K562 (cell line): ENCODE results near the gene PTPN1. TPM values are rescaled to one million over a fixed set of nuclear protein-coding genes. Genes with fewer than 3 reads are reported as not detected.

Source experiments
- BHLHE40 ChIP-seq: IDR thresholded peaks from 2 replicates; pipeline ENCODE4 v1.6.1; 2011; ENCODE audit warnings: low read length, improper control_type of control experiment
- KLF6 ChIP-seq: fragments of 250-450 bp; sonication (Bioruptor Pico); IDR thresholded peaks from 2 replicates; pipeline ENCODE4 v1.4.0; 2020; ENCODE audit warnings: mild to moderate bottlenecking, moderate library complexity, borderline replicate concordance
- NCOA1 ChIP-seq: fragments of 450-650 bp; IDR thresholded peaks from 2 replicates; pipeline ENCODE4 v1.6.1; 2016; ENCODE audit warnings: low read depth
- ZNF263 ChIP-seq: sonication (generic); formaldehyde crosslinking; IDR thresholded peaks from 2 replicates; pipeline ENCODE4 v1.8.0; 2022; ENCODE audit warnings: mild to moderate bottlenecking, missing genetic modification reagents, borderline replicate concordance
- ZNF644 ChIP-seq: fragments of 200-800 bp; sonication (Bioruptor generic); IDR thresholded peaks from 2 replicates; pipeline ENCODE4 v1.6.1; 2016; ENCODE audit warnings: low read depth, missing genetic modification characterization, missing compliant biosample characterization
- polyA plus RNA-seq, 8 experiments: library from polyadenylated mRNA; depleted of rRNA in 4 of 8; stranded (reverse) in 5 of 8; unstranded in 3 of 8; fragments of >200 nt; fragmentation: Nextera tagmentation in 2 of 8; fragmentation: Illumina TruSeq in 1 of 8; extraction: Ambion mirVana in 2 of 8; extraction: Trizol in 1 of 8; gene quantifications; 2 replicates each; pipeline versions ENCODE4 v1.2.1 to v1.2.3, GENCODE V29; 2011 to 2014; ENCODE audit warnings: inconsistent platforms in 1 of 8, missing spikeins in 1 of 8
- total RNA-seq, 7 experiments: library from RNA; depleted of rRNA in 6 of 7; stranded (reverse); fragments of >200 nt in 6 of 7; fragmentation: Illumina TruSeq in 2 of 7; extraction: Trizol in 2 of 7; gene quantifications; 2 replicates each; pipeline versions ENCODE4 v1.2.1 to v1.2.3, GENCODE V29; 2011 to 2021; ENCODE audit warnings: low replicate concordance in 1 of 7
- TF ChIP-seq, protein P1 (sequence below): sonication (generic); formaldehyde crosslinking; IDR thresholded peaks from 2 replicates; pipeline ENCODE4 v1.8.0; 2022; ENCODE audit warnings: mild to moderate bottlenecking, missing genetic modification reagents
- TF ChIP-seq, protein P2 (sequence below): fragments of 250-450 bp; sonication (Bioruptor Pico); IDR thresholded peaks from 2 replicates; pipeline ENCODE4 v1.5.0; 2021; ENCODE audit warnings: mild to moderate bottlenecking, borderline replicate concordance
- TF ChIP-seq, protein P3 (sequence below): sonication (generic); formaldehyde crosslinking; IDR thresholded peaks from 2 replicates; pipeline ENCODE4 v1.8.1; 2023; ENCODE audit warnings: missing genetic modification reagents, mild to moderate bottlenecking, borderline replicate concordance
- TF ChIP-seq, protein P4 (sequence below): IDR thresholded peaks from 2 replicates; pipeline ENCODE4 v1.6.1; 2012; ENCODE audit warnings: low read depth, low read length, improper control_type of control experiment, borderline replicate concordance
- TF ChIP-seq, protein P5 (sequence below): fragments of 450-650 bp; IDR thresholded peaks from 2 replicates; pipeline ENCODE4 v1.6.1; 2016

The PTPN1 gene
- total and polyA plus RNA-seq, 9 of the 15 experiments (the other 6 are each of a cell fraction or from before 2014, with no cell fraction given): 11.0 to 85.3 (median 54.0) TPM

DNA sequence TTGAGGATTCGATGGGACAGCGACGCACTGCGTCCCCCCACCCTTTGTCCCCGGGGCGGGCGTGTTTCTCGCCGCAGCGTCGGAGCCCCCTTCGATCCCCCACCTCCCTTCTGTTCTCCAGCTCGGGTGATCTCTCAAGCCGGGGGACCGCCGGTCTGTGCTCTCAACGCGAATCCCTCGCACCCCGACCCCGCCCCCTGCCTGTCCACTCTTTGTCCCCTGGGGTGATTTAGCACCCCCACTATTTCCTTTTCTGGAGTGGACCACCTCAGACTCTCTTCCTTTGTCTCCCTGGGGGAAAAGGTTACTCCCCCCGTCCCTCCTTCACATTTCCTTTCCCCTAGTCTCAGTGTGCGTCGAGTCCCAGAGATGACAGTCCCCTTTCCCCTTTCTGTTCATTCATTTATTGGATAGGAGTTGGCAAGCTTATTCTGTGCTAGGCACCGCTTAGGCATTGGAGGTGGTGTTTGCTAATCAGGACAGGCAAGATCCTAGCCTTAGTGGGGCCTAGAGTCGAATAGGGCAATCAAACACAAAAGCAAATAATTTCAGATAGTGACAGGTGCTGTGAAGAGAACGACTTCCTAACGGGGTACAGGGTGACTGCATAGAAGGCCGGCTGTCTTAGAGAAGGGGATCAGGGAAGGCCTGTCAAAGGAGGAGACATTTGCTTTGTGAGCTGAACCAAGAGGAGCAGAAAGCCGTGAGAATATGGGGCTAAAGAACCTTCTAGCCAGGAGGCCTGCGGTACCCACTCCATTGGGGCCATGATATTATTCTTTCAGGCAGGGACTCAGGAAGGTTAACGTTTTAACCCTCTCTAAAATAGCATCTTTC lies 741 bp downstream of the PTPN1 start (continued):
- TF ChIP-seq ZNF263 (CRISPR knock-in tag): peak; percentile 49; the same call in 1 of the 2 replicates
- TF ChIP-seq, protein P1, sequence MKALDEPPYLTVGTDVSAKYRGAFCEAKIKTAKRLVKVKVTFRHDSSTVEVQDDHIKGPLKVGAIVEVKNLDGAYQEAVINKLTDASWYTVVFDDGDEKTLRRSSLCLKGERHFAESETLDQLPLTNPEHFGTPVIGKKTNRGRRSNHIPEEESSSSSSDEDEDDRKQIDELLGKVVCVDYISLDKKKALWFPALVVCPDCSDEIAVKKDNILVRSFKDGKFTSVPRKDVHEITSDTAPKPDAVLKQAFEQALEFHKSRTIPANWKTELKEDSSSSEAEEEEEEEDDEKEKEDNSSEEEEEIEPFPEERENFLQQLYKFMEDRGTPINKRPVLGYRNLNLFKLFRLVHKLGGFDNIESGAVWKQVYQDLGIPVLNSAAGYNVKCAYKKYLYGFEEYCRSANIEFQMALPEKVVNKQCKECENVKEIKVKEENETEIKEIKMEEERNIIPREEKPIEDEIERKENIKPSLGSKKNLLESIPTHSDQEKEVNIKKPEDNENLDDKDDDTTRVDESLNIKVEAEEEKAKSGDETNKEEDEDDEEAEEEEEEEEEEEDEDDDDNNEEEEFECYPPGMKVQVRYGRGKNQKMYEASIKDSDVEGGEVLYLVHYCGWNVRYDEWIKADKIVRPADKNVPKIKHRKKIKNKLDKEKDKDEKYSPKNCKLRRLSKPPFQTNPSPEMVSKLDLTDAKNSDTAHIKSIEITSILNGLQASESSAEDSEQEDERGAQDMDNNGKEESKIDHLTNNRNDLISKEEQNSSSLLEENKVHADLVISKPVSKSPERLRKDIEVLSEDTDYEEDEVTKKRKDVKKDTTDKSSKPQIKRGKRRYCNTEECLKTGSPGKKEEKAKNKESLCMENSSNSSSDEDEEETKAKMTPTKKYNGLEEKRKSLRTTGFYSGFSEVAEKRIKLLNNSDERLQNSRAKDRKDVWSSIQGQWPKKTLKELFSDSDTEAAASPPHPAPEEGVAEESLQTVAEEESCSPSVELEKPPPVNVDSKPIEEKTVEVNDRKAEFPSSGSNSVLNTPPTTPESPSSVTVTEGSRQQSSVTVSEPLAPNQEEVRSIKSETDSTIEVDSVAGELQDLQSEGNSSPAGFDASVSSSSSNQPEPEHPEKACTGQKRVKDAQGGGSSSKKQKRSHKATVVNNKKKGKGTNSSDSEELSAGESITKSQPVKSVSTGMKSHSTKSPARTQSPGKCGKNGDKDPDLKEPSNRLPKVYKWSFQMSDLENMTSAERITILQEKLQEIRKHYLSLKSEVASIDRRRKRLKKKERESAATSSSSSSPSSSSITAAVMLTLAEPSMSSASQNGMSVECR: no peak
- no peak for TF ChIP-seq ZNF644 (tag)
- TF ChIP-seq BHLHE40: no peak
- TF ChIP-seq NCOA1: no peak
- TF ChIP-seq, protein P2, sequence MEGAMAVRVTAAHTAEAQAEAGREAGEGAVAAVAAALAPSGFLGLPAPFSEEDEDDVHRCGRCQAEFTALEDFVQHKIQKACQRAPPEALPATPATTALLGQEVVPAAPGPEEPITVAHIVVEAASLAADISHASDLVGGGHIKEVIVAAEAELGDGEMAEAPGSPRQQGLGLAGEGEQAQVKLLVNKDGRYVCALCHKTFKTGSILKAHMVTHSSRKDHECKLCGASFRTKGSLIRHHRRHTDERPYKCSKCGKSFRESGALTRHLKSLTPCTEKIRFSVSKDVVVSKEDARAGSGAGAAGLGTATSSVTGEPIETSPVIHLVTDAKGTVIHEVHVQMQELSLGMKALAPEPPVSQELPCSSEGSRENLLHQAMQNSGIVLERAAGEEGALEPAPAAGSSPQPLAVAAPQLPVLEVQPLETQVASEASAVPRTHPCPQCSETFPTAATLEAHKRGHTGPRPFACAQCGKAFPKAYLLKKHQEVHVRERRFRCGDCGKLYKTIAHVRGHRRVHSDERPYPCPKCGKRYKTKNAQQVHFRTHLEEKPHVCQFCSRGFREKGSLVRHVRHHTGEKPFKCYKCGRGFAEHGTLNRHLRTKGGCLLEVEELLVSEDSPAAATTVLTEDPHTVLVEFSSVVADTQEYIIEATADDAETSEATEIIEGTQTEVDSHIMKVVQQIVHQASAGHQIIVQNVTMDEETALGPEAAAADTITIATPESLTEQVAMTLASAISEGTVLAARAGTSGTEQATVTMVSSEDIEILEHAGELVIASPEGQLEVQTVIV (CRISPR knock-in tag): no peak
- TF ChIP-seq, protein P3, sequence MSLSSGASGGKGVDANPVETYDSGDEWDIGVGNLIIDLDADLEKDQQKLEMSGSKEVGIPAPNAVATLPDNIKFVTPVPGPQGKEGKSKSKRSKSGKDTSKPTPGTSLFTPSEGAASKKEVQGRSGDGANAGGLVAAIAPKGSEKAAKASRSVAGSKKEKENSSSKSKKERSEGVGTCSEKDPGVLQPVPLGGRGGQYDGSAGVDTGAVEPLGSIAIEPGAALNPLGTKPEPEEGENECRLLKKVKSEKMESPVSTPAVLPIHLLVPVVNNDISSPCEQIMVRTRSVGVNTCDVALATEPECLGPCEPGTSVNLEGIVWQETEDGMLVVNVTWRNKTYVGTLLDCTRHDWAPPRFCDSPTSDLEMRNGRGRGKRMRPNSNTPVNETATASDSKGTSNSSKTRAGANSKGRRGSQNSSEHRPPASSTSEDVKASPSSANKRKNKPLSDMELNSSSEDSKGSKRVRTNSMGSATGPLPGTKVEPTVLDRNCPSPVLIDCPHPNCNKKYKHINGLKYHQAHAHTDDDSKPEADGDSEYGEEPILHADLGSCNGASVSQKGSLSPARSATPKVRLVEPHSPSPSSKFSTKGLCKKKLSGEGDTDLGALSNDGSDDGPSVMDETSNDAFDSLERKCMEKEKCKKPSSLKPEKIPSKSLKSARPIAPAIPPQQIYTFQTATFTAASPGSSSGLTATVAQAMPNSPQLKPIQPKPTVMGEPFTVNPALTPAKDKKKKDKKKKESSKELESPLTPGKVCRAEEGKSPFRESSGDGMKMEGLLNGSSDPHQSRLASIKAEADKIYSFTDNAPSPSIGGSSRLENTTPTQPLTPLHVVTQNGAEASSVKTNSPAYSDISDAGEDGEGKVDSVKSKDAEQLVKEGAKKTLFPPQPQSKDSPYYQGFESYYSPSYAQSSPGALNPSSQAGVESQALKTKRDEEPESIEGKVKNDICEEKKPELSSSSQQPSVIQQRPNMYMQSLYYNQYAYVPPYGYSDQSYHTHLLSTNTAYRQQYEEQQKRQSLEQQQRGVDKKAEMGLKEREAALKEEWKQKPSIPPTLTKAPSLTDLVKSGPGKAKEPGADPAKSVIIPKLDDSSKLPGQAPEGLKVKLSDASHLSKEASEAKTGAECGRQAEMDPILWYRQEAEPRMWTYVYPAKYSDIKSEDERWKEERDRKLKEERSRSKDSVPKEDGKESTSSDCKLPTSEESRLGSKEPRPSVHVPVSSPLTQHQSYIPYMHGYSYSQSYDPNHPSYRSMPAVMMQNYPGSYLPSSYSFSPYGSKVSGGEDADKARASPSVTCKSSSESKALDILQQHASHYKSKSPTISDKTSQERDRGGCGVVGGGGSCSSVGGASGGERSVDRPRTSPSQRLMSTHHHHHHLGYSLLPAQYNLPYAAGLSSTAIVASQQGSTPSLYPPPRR: 0 out of 2 replicates have a peak, but pooled peaks have one; percentile 29
- TF ChIP-seq, protein P4, sequence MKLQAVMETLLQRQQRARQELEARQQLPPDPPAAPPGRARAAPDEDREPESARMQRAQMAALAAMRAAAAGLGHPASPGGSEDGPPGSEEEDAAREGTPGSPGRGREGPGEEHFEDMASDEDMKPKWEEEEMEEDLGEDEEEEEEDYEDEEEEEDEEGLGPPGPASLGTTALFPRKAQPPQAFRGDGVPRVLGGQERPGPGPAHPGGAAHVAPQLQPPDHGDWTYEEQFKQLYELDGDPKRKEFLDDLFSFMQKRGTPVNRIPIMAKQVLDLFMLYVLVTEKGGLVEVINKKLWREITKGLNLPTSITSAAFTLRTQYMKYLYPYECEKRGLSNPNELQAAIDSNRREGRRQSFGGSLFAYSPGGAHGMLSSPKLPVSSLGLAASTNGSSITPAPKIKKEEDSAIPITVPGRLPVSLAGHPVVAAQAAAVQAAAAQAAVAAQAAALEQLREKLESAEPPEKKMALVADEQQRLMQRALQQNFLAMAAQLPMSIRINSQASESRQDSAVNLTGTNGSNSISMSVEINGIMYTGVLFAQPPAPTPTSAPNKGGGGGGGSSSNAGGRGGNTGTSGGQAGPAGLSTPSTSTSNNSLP: no peak
- no peak for TF ChIP-seq KLF6 (CRISPR knock-in tag)
- TF ChIP-seq, protein P5, sequence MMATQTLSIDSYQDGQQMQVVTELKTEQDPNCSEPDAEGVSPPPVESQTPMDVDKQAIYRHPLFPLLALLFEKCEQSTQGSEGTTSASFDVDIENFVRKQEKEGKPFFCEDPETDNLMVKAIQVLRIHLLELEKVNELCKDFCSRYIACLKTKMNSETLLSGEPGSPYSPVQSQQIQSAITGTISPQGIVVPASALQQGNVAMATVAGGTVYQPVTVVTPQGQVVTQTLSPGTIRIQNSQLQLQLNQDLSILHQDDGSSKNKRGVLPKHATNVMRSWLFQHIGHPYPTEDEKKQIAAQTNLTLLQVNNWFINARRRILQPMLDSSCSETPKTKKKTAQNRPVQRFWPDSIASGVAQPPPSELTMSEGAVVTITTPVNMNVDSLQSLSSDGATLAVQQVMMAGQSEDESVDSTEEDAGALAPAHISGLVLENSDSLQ: no peak
